NCI-H226 (cell line): ENCODE data around the gene TMC8.
A peak's percentile ranks its signal among the peaks of the same experiment; 100 is the strongest.

Experiments used
- DNase-seq: peaks from one replicate; pipeline ENCODE4 v3.0.0-alpha.2; 2015

TMC8 gene

GRCh38 chr17:78185981-78186691 is 55.6 kb downstream of the TMC8 start:
- no peak for DNase-seq

GRCh38 chr17:78186692-78187595 is 56.4 kb downstream of the TMC8 start, which contains the start of the genes AFMID and TK1:
Gene AFMID (plus strand): TSS chr17:78187362. CDS start chr17:78187371, 9 bp downstream.
Gene TK1 (minus strand): TSS chr17:78187052. CDS start chr17:78186994, 58 bp downstream.
- DNase-seq: peak; percentile 94
